PC-9 (cell line): ENCODE measurements around the gene TBX18. TPM values are rescaled to one million over a fixed set of nuclear protein-coding genes. Genes with fewer than 3 reads are reported as not detected.

ENCODE experiments used
- BruUV-seq: library from RNA; stranded (reverse); fragments of 400-500 nt; replicated peaks from 2 replicates; lab custom pipeline; 2021; lab: Mats Ljungman, UMichigan
- CTCF ChIA-PET: fragments of 300-600 bp; sonication (Branson Sonifier 250); formaldehyde crosslinking; loops from one replicate; lab custom pipeline; 2022; ENCODE audit warnings: antibody characterized with exemption; lab: Charles Lee
- POLR2A ChIA-PET: fragments of 300-600 bp; sonication (Branson Sonifier 250); formaldehyde crosslinking; loops from one replicate; lab custom pipeline; 2022; ENCODE audit warnings: antibody characterized with exemption; ENCODE audit not compliant: unreplicated experiment; lab: Charles Lee
- DNase-seq, 2 experiments: peaks; one replicate each; pipeline versions ENCODE4 v3.0.0 to v3.0.0-alpha.2; 2015 to 2022; ENCODE audit warnings: mixed read lengths in 1 of 2
- H2AFZ ChIP-seq: fragments of 200-600 bp; sonication (generic); 2 replicates; pipeline ENCODE4 v1.8.1; 2017; ENCODE audit warnings: antibody characterized with exemption
- H3F3A ChIP-seq: fragments of 200-600 bp; sonication (generic); 2 replicates; pipeline ENCODE4 v1.8.1; 2017; ENCODE audit warnings: antibody characterized with exemption, mild to moderate bottlenecking, low read depth; ENCODE audit not compliant: insufficient read depth
- H3K27ac ChIP-seq: fragments of 200-600 bp; sonication (generic); 2 replicates; pipeline ENCODE4 v1.6.1; 2016; ENCODE audit warnings: mixed run types
- H3K27me3 ChIP-seq: fragments of 200-600 bp; sonication (generic); 2 replicates; pipeline ENCODE4 v1.6.1; 2016; ENCODE audit warnings: low read depth, mixed run types; ENCODE audit not compliant: insufficient read depth
- H3K36me3 ChIP-seq: fragments of 200-600 bp; sonication (generic); 2 replicates; pipeline ENCODE4 v1.6.1; 2016; ENCODE audit warnings: low read depth, mixed run types
- H3K4me1 ChIP-seq: fragments of 200-600 bp; sonication (generic); replicated peaks from 2 replicates; pipeline ENCODE4 v1.6.1; 2016; ENCODE audit warnings: mixed run types; ENCODE audit not compliant: insufficient read depth
- H3K4me2 ChIP-seq: fragments of 200-600 bp; sonication (generic); 2 replicates; pipeline ENCODE4 v1.6.1; 2017; ENCODE audit warnings: mixed run types
- H3K4me3 ChIP-seq: fragments of 200-600 bp; sonication (generic); 2 replicates; pipeline ENCODE4 v1.6.1; 2016; ENCODE audit warnings: mixed run types
- H3K79me2 ChIP-seq: fragments of 200-600 bp; sonication (generic); 2 replicates; pipeline ENCODE4 v1.6.1; 2017; ENCODE audit warnings: low read depth, mixed run types
- H3K9me2 ChIP-seq: fragments of 200-600 bp; sonication (generic); 2 replicates; pipeline ENCODE4 v1.8.1; 2017; ENCODE audit warnings: mild to moderate bottlenecking; ENCODE audit not compliant: insufficient read depth
- H3K9me3 ChIP-seq: fragments of 200-600 bp; sonication (generic); 2 replicates; pipeline ENCODE4 v1.8.1; 2016; ENCODE audit warnings: low read depth; ENCODE audit not compliant: insufficient read depth
- H4K20me1 ChIP-seq: fragments of 200-600 bp; sonication (generic); 2 replicates; pipeline ENCODE4 v1.8.1; 2017; ENCODE audit not compliant: insufficient read depth
- EZH2 ChIP-seq: fragments of 200-600 bp; sonication (generic); IDR thresholded peaks from 2 replicates; pipeline ENCODE4 v1.8.0; 2017; ENCODE audit warnings: antibody characterized with exemption, low read depth
- intact Hi-C: fragments of 100-400 bp; cut with micrococcal nuclease; formaldehyde crosslinking; loops from one replicate; pipeline ENCODE4 v1.10.0; 2022; ENCODE audit not compliant: unreplicated experiment
- total RNA-seq: library from RNA; stranded (reverse); gene quantifications from 2 replicates; pipeline ENCODE4 v1.2.3, GENCODE V29; 2021
- TF ChIP-seq, protein P1 (sequence below): fragments of 200-600 bp; sonication (generic); conservative IDR thresholded peaks from 2 replicates; pipeline ENCODE4 v1.6.1; 2017; ENCODE audit warnings: mixed run types, antibody characterized with exemption, mild to moderate bottlenecking, moderate library complexity

Gene TBX18
- total RNA-seq, 1 experiment from 2014 or later = not detected

DNA sequence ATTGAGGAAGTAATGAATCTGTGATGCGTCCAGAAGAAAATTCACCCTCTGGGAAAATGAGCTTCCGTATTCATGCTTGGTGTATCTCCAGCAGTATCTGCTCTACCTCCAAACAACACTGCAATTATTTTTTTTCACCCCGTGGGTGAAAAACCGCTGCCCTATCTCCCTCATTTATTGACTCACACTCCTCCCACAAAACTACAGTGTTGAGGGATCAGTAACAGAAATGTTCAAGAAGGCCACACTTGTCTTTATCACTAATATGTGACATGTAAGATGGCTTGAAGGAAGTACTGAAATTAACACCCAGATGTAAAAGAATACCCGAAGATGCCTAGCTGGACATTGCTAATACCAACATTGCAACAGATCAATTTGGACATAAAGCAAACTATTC is 4.9 kb upstream of the TBX18 start:
- H3K4me2 ChIP-seq = no peak overlapping the region
- H3K36me3 ChIP-seq = no peaks in the 10 kb centered on the region
- H3K79me2 ChIP-seq = no peaks in the 10 kb centered on the region
- H3K4me3 ChIP-seq = no peak overlapping the region
- CTCF ChIA-PET = no interaction called here
- no TSS peak for BruUV-seq
- H2AFZ ChIP-seq = no peak overlapping the region
- H3K9me2 ChIP-seq = no peaks in the 10 kb centered on the region; the same call in 1 of the 2 replicates
- intact Hi-C loops = loop anchor here (10.0 kb wide), 1 partner anchor 215 kb away; no protein-coding TSS in a partner anchor
- H3K27me3 ChIP-seq = no peaks in the 10 kb centered on the region
- no peak overlapping the region for H3K27ac ChIP-seq
- POLR2A ChIA-PET = no interaction called here
- no peaks in the 10 kb centered on the region for H3K9me3 ChIP-seq
- TF ChIP-seq, protein P1, sequence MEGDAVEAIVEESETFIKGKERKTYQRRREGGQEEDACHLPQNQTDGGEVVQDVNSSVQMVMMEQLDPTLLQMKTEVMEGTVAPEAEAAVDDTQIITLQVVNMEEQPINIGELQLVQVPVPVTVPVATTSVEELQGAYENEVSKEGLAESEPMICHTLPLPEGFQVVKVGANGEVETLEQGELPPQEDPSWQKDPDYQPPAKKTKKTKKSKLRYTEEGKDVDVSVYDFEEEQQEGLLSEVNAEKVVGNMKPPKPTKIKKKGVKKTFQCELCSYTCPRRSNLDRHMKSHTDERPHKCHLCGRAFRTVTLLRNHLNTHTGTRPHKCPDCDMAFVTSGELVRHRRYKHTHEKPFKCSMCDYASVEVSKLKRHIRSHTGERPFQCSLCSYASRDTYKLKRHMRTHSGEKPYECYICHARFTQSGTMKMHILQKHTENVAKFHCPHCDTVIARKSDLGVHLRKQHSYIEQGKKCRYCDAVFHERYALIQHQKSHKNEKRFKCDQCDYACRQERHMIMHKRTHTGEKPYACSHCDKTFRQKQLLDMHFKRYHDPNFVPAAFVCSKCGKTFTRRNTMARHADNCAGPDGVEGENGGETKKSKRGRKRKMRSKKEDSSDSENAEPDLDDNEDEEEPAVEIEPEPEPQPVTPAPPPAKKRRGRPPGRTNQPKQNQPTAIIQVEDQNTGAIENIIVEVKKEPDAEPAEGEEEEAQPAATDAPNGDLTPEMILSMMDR = no peak
- TF ChIP-seq EZH2 = no peak
- no peak for DNase-seq
- H3F3A ChIP-seq = no peaks in the 10 kb centered on the region
- H4K20me1 ChIP-seq = no peaks in the 10 kb centered on the region
- no peaks in the 10 kb centered on the region for H3K4me1 ChIP-seq

DNA sequence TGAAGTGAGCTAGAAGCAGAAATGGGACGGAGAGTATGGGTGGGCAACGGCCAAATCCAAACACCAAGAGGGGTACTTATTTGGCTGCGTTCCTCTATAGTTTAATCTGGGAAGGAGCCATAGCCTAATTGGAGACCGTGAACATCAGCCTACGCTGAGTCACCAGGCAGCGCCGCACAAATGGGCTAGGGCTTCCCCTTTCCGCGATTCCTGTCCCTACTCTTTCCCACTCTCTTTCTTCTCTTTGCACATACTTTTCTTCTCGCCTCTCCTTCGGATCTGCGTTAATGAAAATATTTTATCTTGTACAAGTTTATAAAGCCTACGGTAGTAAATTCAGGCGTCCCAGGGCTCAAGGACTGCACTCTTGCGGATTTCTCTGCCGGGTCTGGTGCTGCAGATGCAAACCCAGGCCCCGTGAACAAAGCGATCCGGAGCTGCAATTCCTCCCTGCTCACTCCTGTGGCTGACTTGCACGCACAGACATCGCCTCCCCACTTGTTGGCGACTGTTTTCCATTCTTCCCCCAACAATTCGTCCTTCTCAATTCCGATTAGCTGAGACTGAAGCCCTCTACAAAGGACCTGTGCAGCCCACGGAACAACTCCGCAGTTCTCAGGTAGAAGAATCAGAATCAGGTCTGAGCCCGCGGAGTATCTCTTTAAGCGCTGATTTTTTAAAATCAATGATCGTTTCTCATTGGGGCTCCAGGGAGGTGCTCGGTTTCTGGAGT is 4.2 kb upstream of the TBX18 start:
- BruUV-seq = no TSS peak
- Histone ChIP-seq H3K36me3 (no peaks in the 10 kb centered on the region), H3K4me1 (no peaks in the 10 kb centered on the region), H3K4me2 (peak overlapping the region; percentile 42; the same call in 1 of the 2 replicates), H3K9me3 (no peaks in the 10 kb centered on the region), H2AFZ (no peak overlapping the region), H3K27me3 (no peaks in the 10 kb centered on the region), H3K79me2 (no peaks in the 10 kb centered on the region), H3K27ac (no peak overlapping the region), H4K20me1 (no peaks in the 10 kb centered on the region), H3F3A (no peaks in the 10 kb centered on the region), H3K4me3 (no peak overlapping the region), H3K9me2 (no peaks in the 10 kb centered on the region; the same call in 1 of the 2 replicates)
- no peak for DNase-seq
- intact Hi-C loops = loop anchor here (10.0 kb wide), 1 partner anchor 214 kb away; no protein-coding TSS in a partner anchor
- ChIA-PET CTCF (no interaction called here), POLR2A (no interaction called here)
- TF ChIP-seq EZH2 = no peak
- TF ChIP-seq, protein P1 = no peak

DNA sequence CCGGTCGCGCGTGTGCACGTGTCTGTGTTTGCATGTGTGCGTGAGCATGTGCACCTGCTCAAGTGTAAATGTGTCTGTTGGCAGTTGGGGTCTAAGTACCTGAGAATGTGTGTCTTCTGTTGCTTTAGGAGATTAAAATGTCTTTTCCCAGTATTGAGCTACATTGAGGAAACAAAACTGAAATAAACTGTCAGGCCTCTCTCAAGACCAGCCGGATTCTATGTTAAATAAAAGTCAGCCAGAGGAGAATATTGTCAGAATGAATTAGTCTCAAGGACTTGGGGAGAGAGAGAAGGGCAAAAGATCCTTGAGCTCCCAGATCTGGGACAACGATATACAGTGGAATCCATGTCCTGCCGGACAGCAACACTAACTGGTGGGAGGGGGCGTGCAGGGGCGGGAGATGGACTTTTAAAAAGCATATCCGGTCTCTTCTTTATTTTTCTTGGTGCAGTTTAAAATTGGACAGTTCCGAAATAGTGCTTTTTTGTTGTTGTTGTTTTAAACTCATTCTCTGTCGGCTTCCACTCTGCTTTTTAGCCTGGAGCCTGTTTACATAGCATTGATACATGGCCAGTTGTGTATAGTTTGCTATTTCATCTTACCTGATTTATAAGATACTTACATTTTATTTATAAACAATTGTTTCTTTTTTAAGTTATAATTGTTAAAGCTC is 3.3 kb upstream of the TBX18 start:
- Histone ChIP-seq H3K27me3 (no peaks in the 10 kb centered on the region), H3K4me2 (no peak overlapping the region), H3K4me3 (no peak overlapping the region), H3K9me2 (no peaks in the 10 kb centered on the region; the same call in 1 of the 2 replicates), H4K20me1 (no peaks in the 10 kb centered on the region), H2AFZ (no peak overlapping the region), H3F3A (no peaks in the 10 kb centered on the region), H3K79me2 (no peaks in the 10 kb centered on the region), H3K36me3 (no peaks in the 10 kb centered on the region), H3K27ac (no peak overlapping the region), H3K4me1 (no peaks in the 10 kb centered on the region), H3K9me3 (no peaks in the 10 kb centered on the region)
- ChIA-PET POLR2A (no interaction called here), CTCF (no interaction called here)
- TF ChIP-seq EZH2 = no peak
- TF ChIP-seq, protein P1 = no peak
- intact Hi-C loops = loop anchor here (10.0 kb wide), 1 partner anchor 213 kb away; no protein-coding TSS in a partner anchor
- no TSS peak for BruUV-seq
- no peak for DNase-seq
